Stimulated activated CD4-positive, alpha-beta T cell treated with anti-CD3 and anti-CD28 coated beads, Interleukin-15, amount 100 ng/mL, for 48 hours (primary cell): ENCODE measurements around the gene ZGPAT.

Experiments used
- DNase-seq, 2 donors: peaks; one replicate each; pipeline ENCODE4 v3.0.0-alpha.2; 2020; ENCODE audit warnings: low read depth in 2 of 2

The ZGPAT gene

GRCh38 chr20:63782521-63782971, 74.7 kb downstream of the ZGPAT start:
- no peak for DNase-seq

DNA sequence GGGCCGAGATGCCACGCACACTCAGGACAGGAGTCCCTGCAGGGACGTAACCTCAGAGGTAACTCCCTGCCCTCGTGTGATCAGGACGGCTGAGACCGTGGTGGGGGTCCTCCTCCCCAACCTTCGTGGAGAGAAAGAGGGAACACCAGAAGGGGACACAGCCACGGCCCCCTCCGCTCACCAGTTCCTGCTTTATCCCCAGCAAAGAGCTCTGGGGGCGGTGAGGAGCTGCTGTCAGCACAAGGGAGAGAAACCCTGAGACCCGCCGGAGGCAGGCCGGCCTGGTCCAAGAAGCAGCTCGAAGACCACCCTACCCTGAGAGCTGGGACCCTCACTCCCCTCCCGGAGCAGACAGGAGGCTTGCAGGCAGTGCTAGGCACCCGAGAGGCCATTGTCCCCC, 76.1 kb downstream of the ZGPAT start:
- no peak for DNase-seq

DNA sequence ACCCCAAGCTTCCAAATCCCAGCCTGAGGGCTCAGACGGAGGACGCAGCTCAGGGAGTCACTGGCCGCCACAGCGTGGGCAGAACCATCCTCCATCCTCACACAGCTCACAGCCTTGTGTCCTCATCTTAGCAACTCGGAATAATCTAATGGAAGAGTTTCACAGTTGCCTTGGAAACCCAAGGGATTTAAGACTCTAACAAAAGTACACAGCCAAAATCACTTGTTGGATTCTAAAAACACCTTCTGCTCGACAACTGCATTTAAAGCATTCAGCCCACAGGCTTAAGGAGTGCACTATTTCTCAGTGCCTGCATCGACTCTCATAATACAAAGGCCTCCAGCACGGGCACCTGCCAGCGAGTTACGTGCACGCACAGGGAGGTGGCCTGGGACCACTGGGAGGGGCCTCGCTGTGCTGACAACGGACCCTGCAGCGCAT, 77.9 kb downstream of the ZGPAT start:
- DNase-seq, result no peak
